Parietal lobe (tissue), 2 donors: ENCODE data around the gene SGMS1. TPM values are rescaled to one million over a fixed set of nuclear protein-coding genes. Genes with fewer than 3 reads are reported as not detected.

Experiments used
- small RNA-seq: library from RNA; depleted of rRNA; stranded (forward); fragments of <200 nt; gene quantifications from one replicate; pipeline ENCODE3, GENCODE V24; 2014; ENCODE audit warnings: low replicate concordance
- total RNA-seq: library from RNA; depleted of rRNA; stranded (reverse); fragments of >200 nt; gene quantifications from one replicate; pipeline ENCODE4 v1.2.3, GENCODE V29; 2014

The SGMS1 gene
- total RNA-seq, result 42.6 TPM

GRCh38 chr10:50623663-50624412 lies at the start of gene SGMS1:
Gene SGMS1 (minus strand): TSS chr10:50623956. CDS start chr10:50344114, 279,842 bp downstream.

Small RNA genes within 50 kb of the gene (small RNA-seq; reads per million reads assigned to genes)
- not detected for gene RNU7-107P

Other genes starting within 250 kb of the SGMS1 start
- 12.2 TPM for gene ASAH2B, start 116.0 kb upstream of the SGMS1 start, total RNA-seq